Melanocyte of skin (primary cell): ENCODE results near the gene MGAT4A. TPM values are rescaled to one million over a fixed set of nuclear protein-coding genes. Genes with fewer than 3 reads are reported as not detected.

Experiments
- total RNA-seq, 2 donors: library from RNA; depleted of rRNA; stranded (reverse); fragments of >200 nt; gene quantifications; 2 replicates each; pipeline ENCODE4 v1.2.3, GENCODE V29; 2012

MGAT4A gene
- 1 to 10 TPM; 1.0 to 1.7 TPM for total RNA-seq

DNA sequence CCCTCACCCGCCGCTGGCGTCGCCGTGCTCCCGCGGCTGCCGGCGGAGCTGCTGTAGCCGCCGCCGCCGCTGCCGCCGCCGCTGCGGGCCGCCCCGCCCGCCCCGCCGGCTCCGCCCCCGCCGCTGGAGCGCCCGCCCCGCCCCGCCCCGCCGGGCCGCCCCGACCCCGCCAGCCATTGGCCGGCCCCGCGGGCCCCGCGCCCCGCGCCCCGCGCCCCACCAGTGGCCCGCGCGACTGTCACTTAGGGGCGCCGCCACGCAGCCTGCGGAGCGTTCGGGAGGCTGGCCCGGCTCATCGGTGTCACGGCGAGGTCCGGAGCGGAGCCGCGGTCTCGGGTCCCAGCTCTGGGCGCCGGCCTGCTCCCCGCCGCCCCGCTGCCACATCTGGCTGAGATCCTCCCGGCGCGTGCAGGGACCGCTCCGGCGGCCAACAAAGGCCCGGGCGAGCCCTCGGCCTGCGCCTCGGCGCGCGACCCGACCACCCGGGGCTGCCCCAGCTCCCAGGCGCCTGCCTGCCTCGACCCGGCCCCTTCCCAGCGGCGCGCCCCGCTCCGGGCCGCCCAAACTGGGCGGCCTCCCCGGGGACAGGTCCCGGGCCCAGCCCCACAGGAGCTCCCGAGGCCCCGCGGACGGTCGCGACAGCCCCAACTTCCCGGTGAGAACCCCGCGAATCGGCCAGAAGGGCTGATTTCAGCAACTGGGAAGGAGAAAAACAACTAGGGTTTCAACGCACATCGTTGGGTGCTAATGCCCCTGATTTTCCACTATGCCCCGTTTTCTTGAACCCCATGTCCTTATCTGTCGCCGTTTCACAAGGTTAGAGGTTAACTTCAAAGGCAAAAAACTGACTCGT is at the start of gene MGAT4A:
Gene MGAT4A (minus strand): TSS at position 92 of the 853 bp plus-strand sequence. CDS start 4,800 bp downstream, outside the sequence.

DNA sequence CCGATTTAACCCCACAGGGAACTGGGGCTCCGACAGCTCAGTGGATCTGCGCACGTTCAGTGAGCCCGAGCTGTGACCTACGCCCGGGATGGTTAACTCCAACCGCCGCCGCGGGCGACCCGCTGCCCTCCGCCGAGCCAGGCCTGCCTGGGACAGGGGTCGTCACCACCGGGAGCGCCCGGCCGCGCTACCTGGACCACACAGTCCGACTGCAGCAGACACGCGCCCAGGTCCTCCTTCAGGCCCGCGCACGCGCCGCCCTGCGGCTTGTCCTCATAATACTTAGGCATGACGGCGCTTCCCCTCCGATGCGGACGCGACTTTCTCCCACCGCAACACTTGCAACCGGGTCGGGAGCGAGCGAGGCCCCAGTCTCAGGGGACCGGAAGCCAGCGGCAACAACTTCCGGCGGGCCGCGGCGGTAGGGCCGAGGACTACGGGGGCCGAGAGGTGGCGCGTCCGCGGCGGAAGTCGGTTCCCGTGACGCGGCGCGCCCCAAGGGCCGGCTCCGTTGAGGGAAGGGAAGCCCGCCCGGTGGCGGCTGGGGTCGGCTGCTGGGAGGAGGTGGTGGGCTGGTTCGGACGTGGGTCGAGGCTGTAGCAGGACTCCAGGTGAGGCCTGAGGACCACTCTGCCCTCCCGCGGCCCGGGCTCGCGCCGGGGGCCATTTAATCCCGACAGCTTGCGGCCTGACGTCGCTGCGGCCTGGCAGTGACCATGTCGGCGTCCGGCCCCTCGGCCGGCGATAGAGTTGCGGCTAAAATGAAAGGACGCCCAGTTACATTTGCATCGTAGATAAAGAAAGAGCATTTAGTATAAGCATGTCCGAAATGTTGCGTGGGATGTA is 122.6 kb downstream of the MGAT4A start, which contains the start of the genes COA5 and UNC50:
Gene COA5 (minus strand): TSS at position 397 of the 846 bp plus-strand sequence. CDS start 107 bp downstream, at position 290.
Gene UNC50 (plus strand): TSS at position 474 of the 846 bp plus-strand sequence. CDS start 1,171 bp downstream, outside the sequence.

Other genes with a start within 250 kb of the MGAT4A start
- gene COA5, start 122.6 kb downstream of the MGAT4A start, total RNA-seq, result 10 to 100 TPM; 17.6 to 18.6 TPM
- 10 to 100 TPM; 36.1 to 45.3 TPM for gene UNC50, start 122.5 kb downstream of the MGAT4A start, total RNA-seq
- gene CRACDL, start 205.1 kb upstream of the MGAT4A start, total RNA-seq, result not detected